DOHH2 (cell line): Measurements from ENCODE around the gene LBP.

Experiments
- CTCF ChIP-seq: fragments of 200-600 bp; sonication (generic); IDR thresholded peaks from one replicate; pipeline ENCODE4 v1.5.1; 2014; ENCODE audit warnings: antibody characterized with exemption, mild to moderate bottlenecking, low read depth, low read length; ENCODE audit not compliant: poor library complexity, severe bottlenecking
- EZH2phosphoT487 ChIP-seq: fragments of 200-600 bp; sonication (generic); IDR thresholded peaks from 2 replicates; pipeline ENCODE4 v1.6.1; 2017; ENCODE audit warnings: borderline replicate concordance, mild to moderate bottlenecking, antibody characterized with exemption, low read length, moderate library complexity, mixed read lengths

GRCh38 chr20:38306379-38306778, 39.9 kb upstream of the LBP start:
- no peak for TF ChIP-seq CTCF
- TF ChIP-seq EZH2phosphoT487: no peak
